Measurements from ENCODE around the gene ASCL4. TPM values are rescaled to one million over a fixed set of nuclear protein-coding genes. Genes with fewer than 3 reads are reported as not detected.

The ASCL4 gene
- total RNA-seq, 1 experiment from 2014 or later, result not detected

- Histone ChIP-seq H3K4ac (ENCODE audit: low read depth, low read length) (no peak overlapping the region), H4K20me1 (ENCODE audit: control insufficient read depth, insufficient read depth, insufficient read length) (no peaks in the 10 kb centered on the region)
Observed at GRCh38 chr12:107760207-107760808, 14.2 kb upstream of the ASCL4 start.

More at GRCh38 chr12:107760207-107760808, 14.2 kb upstream of the ASCL4 start:
- H3K18ac ChIP-seq (ENCODE audit: insufficient read length, low read depth, low read length), result no peak overlapping the region
- H3K14ac ChIP-seq (ENCODE audit: insufficient read depth, low read length), result peak overlapping the region; percentile 23; the same call in 1 of the 2 replicates
- H2BK20ac ChIP-seq (ENCODE audit: low read depth, low read length, poor library complexity, severe bottlenecking), result no peak overlapping the region
- H2AK5ac ChIP-seq (ENCODE audit: insufficient read length, low read length), result no peak overlapping the region
- H3K56ac ChIP-seq (ENCODE audit: insufficient read length, low read depth, low read length), result no peak overlapping the region
- H3K4me1 ChIP-seq (ENCODE audit: insufficient read depth, low read length), result no peaks in the 10 kb centered on the region
- H3K27ac Mint-ChIP-seq, result peak overlapping the region in 2 of 3 experiments; percentile 79 to 80; a peak in 4 of 7 replicates
- H2BK120ac ChIP-seq (ENCODE audit: low read depth, low read length, poor library complexity, severe bottlenecking), result no peak overlapping the region
- H4K91ac ChIP-seq (ENCODE audit: insufficient read length, low read depth, low read length), result no peak overlapping the region
- TF ChIP-seq, protein P1, sequence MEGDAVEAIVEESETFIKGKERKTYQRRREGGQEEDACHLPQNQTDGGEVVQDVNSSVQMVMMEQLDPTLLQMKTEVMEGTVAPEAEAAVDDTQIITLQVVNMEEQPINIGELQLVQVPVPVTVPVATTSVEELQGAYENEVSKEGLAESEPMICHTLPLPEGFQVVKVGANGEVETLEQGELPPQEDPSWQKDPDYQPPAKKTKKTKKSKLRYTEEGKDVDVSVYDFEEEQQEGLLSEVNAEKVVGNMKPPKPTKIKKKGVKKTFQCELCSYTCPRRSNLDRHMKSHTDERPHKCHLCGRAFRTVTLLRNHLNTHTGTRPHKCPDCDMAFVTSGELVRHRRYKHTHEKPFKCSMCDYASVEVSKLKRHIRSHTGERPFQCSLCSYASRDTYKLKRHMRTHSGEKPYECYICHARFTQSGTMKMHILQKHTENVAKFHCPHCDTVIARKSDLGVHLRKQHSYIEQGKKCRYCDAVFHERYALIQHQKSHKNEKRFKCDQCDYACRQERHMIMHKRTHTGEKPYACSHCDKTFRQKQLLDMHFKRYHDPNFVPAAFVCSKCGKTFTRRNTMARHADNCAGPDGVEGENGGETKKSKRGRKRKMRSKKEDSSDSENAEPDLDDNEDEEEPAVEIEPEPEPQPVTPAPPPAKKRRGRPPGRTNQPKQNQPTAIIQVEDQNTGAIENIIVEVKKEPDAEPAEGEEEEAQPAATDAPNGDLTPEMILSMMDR (conservative IDR thresholded peaks at IDR 0.05), result no peak
- H2BK12ac ChIP-seq (ENCODE audit: insufficient read length, low read depth, low read length), result no peak overlapping the region
- H3K79me2 ChIP-seq (ENCODE audit: insufficient read depth, low read length), result peaks cover 16% of the 10 kb centered on the region; the same call in 1 of the 2 replicates
- H3K4me1 Mint-ChIP-seq, result peaks cover 16 to 19% of the 10 kb centered on the region in 2 experiments
- no peaks in the 10 kb centered on the region for H3K79me1 ChIP-seq (ENCODE audit: insufficient read depth, low read depth, low read length, poor library complexity, severe bottlenecking)
- H2BK5ac ChIP-seq (ENCODE audit: insufficient read length, low read length), result no peak overlapping the region
- WGBS (ENCODE audit: extremely low coverage, insufficient read length, low lambda C conversion rate), result no CpG with 5 or more reads among the region's 30 CpGs
- H4K8ac ChIP-seq (replicated peaks; ENCODE audit: insufficient read length, low read depth, low read length), result no peak overlapping the region
- H4K5ac ChIP-seq (ENCODE audit: insufficient read length, low read depth, low read length), result peak overlapping the region; percentile 73
- H3K9ac ChIP-seq (ENCODE audit: extremely low read depth, insufficient read length, low read length), result peak overlapping the region; percentile 79
- no peak overlapping the region for H3K27ac ChIP-seq (ENCODE audit: insufficient read length, low read depth, low read length)
- H3K23ac ChIP-seq (ENCODE audit: insufficient read length, low read depth, low read length), result no peak overlapping the region
- peak; percentile 65 for DNase-seq
- no peaks in the 10 kb centered on the region for H3K9me3 Mint-ChIP-seq
- peaks cover 4% of the 10 kb centered on the region; the same call in 1 of the 2 replicates for H3K27me3 Mint-ChIP-seq (ENCODE audit: low read depth)
- peaks cover 8 to 16% (median 13%) of the 10 kb centered on the region in 3 experiments; a peak in 6 of 7 replicates for H3K36me3 Mint-ChIP-seq (ENCODE audit: insufficient read depth in 1 of 3, low read depth in 3 of 3)
- H3K23me2 ChIP-seq (ENCODE audit: insufficient read length, low read depth, low read length, poor library complexity, severe bottlenecking), result peaks cover 10% of the 10 kb centered on the region
- H3K4me3 Mint-ChIP-seq, result peak overlapping the region; percentile 89 to 94
- H3T11ph ChIP-seq (ENCODE audit: low read length), result no peak overlapping the region
- peak overlapping the region; percentile 100 for H3K4me2 ChIP-seq (ENCODE audit: insufficient read depth, insufficient read length, low read length)
- no peak overlapping the region for H2AFZ ChIP-seq (ENCODE audit: low read length)
- no peak overlapping the region for H2BK15ac ChIP-seq (ENCODE audit: low read depth, low read length)
- no peaks in the 10 kb centered on the region for H3K27me3 ChIP-seq (ENCODE audit: insufficient read depth, low read length)
- no peaks in the 10 kb centered on the region for H3K9me3 ChIP-seq (ENCODE audit: control insufficient read depth, low read depth, low read length)

Data from H9 (cell line).